GM23248 (cell line): ENCODE measurements around the gene DNLZ. TPM values are rescaled to one million over a fixed set of nuclear protein-coding genes. Genes with fewer than 3 reads are reported as not detected.

Source experiments
- DNase-seq: peaks from one replicate; pipeline ENCODE4 v3.0.0-alpha.2; 2015
- H2AFZ ChIP-seq: fragments of 200-600 bp; sonication (generic); 2 replicates; pipeline ENCODE4 v1.6.1; 2016; ENCODE audit warnings: antibody characterized with exemption
- H3F3A ChIP-seq: fragments of 200-600 bp; sonication (generic); 2 replicates; pipeline ENCODE4 v1.6.1; 2016; ENCODE audit warnings: mild to moderate bottlenecking, antibody characterized with exemption, mixed run types; ENCODE audit not compliant: insufficient read depth
- H3K27ac ChIP-seq: fragments of 200-600 bp; sonication (generic); 2 replicates; pipeline ENCODE4 v1.5.1; 2016; ENCODE audit warnings: mild to moderate bottlenecking
- H3K27me3 ChIP-seq: fragments of 200-600 bp; sonication (generic); replicated peaks from 2 replicates; pipeline ENCODE4 v1.6.1; 2016; ENCODE audit warnings: mild to moderate bottlenecking; ENCODE audit not compliant: insufficient read depth
- H3K36me3 ChIP-seq: fragments of 200-600 bp; sonication (generic); 2 replicates; pipeline ENCODE4 v1.6.1; 2016; ENCODE audit warnings: low read depth, mild to moderate bottlenecking
- H3K4me1 ChIP-seq: fragments of 200-600 bp; sonication (generic); 2 replicates; pipeline ENCODE4 v1.6.1; 2016; ENCODE audit warnings: mild to moderate bottlenecking; ENCODE audit not compliant: insufficient read depth
- H3K4me2 ChIP-seq: fragments of 200-600 bp; sonication (generic); one replicate; pipeline ENCODE4 v1.6.1; 2016; ENCODE audit warnings: mild to moderate bottlenecking; ENCODE audit not compliant: unreplicated experiment
- H3K4me3 ChIP-seq: fragments of 200-600 bp; sonication (generic); 2 replicates; pipeline ENCODE4 v1.5.1; 2016; ENCODE audit warnings: mild to moderate bottlenecking
- H3K79me2 ChIP-seq: fragments of 200-600 bp; sonication (generic); 2 replicates; pipeline ENCODE4 v1.6.1; 2016; ENCODE audit warnings: mild to moderate bottlenecking; ENCODE audit not compliant: insufficient read depth
- H3K9ac ChIP-seq: fragments of 200-600 bp; sonication (generic); 2 replicates; pipeline ENCODE4 v1.6.1; 2016; ENCODE audit warnings: mild to moderate bottlenecking
- H3K9me2 ChIP-seq: fragments of 200-600 bp; sonication (generic); 2 replicates; pipeline ENCODE4 v1.6.1; 2016; ENCODE audit warnings: mixed run types, mild to moderate bottlenecking, moderate library complexity; ENCODE audit not compliant: insufficient read depth
- H3K9me3 ChIP-seq: fragments of 200-600 bp; sonication (generic); one replicate; pipeline ENCODE4 v1.6.1; 2017; ENCODE audit warnings: low read depth
- H4K20me1 ChIP-seq: fragments of 200-600 bp; sonication (generic); 2 replicates; pipeline ENCODE4 v1.6.0; 2016; ENCODE audit not compliant: insufficient read depth
- EZH2 ChIP-seq: fragments of 200-600 bp; sonication (generic); IDR thresholded peaks from 2 replicates; pipeline ENCODE4 v1.6.1; 2018; ENCODE audit warnings: antibody characterized with exemption, mild to moderate bottlenecking; ENCODE audit not compliant: insufficient read depth, poor library complexity, severe bottlenecking
- EZH2phosphoT487 ChIP-seq: fragments of 200-600 bp; sonication (generic); IDR thresholded peaks from 2 replicates; pipeline ENCODE4 v1.6.1; 2018; ENCODE audit warnings: antibody characterized with exemption, moderate library complexity, mild to moderate bottlenecking, low read depth; ENCODE audit not compliant: insufficient read depth
- WGBS, 2 experiments: methylation state at CpG; one replicate each; pipeline ENCODE4 v1.1.6; 2015 to 2017; ENCODE audit warnings: low lambda C conversion rate in 2 of 2, low coverage in 1 of 2; ENCODE audit errors: missing lambda C conversion rate in 2 of 2; 5-methylcytosine and 5-hydroxymethylcytosine counted together
- in situ Hi-C: fragments of 300-500 bp; cut with MboI; formaldehyde crosslinking; loops from 2 replicates; pipeline ENCODE4 v1.15.0; 2020
- polyA plus RNA-seq: library from polyadenylated mRNA; unstranded; fragments of >200 nt; fragmentation: Nextera tagmentation; extraction: Ambion mirVana; gene quantifications from 2 replicates; pipeline ENCODE4 v1.2.1, GENCODE V29; 2016
- total RNA-seq: library from RNA; depleted of rRNA; stranded (reverse); fragments of >200 nt; shearing (Covaris generic); gene quantifications from 2 replicates; pipeline ENCODE4 v1.2.3, GENCODE V29; 2014

The DNLZ gene
- total and polyA plus RNA-seq, 2 experiments from 2014 or later: 27.1 to 49.8 TPM

DNA sequence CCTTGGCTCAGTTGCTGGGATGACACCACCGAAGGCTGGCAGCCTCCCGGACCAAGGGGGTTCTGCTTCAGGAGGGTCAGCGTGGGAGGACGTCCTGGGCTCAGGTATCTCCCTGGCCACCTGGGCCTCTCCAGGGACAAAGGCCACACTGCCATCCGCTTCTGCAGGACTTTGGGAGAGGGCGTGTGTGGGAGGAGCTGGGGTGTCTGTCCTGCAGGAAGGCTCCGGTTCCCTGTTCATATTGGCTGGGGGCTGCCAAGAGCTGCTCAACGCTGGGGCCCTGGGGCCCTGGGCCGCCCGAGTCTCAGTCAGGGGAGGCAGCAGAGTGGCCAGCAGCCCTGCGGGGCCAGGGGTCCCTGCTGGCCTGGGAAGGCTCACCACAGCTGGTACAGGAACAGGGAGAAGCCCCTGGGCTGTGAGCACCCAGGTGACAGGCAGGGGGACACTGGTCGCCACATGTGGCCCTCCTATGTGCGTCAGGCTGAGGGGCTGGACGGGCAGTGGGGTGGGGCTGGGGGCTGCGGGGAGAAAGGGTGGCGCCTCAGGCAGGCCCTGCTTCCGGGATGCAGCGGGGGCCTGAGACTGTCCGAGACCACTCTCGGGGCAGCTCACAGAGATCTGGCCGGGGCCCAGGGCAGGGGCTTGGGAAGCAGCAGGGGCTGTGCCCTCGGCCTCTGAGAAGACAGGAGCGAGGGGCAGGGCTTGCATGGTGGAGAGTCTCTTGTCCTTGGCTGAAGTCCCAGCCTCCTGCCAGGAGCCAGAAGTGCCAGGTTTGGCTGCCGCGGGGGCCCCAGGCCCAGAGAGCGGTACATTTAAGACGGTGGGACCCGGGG is 14.8 kb upstream of the DNLZ start:
- H2AFZ ChIP-seq: no peak overlapping the region
- no peaks in the 10 kb centered on the region; the same call in 1 of the 2 replicates for H3K36me3 ChIP-seq
- no peaks in the 10 kb centered on the region for H3K9me2 ChIP-seq
- no peak for TF ChIP-seq EZH2phosphoT487
- H3K9ac ChIP-seq: no peak overlapping the region
- no peaks in the 10 kb centered on the region for H4K20me1 ChIP-seq
- no peak for DNase-seq
- no peaks in the 10 kb centered on the region for H3F3A ChIP-seq
- no peaks in the 10 kb centered on the region for H3K9me3 ChIP-seq
- WGBS, 2 experiments: 84 to 87% methylated on average over 18 to 27 of the region's 28 CpGs
- no peak overlapping the region for H3K4me3 ChIP-seq
- H3K27me3 ChIP-seq: no peaks in the 10 kb centered on the region
- in situ Hi-C loops: no loop called here
- H3K4me1 ChIP-seq: no peaks in the 10 kb centered on the region
- no peak overlapping the region for H3K4me2 ChIP-seq
- H3K27ac ChIP-seq: no peak overlapping the region
- no peaks in the 10 kb centered on the region for H3K79me2 ChIP-seq

GRCh38 chr9:136377341-136378169 is 14.0 kb upstream of the DNLZ start:
- WGBS, 2 experiments: 90 to 92% methylated on average over 31 to 32 of the region's 32 CpGs
- in situ Hi-C loops: no loop called here
- Histone ChIP-seq H3K4me3 (no peak overlapping the region), H3K27me3 (no peaks in the 10 kb centered on the region), H2AFZ (no peak overlapping the region), H3K79me2 (no peaks in the 10 kb centered on the region), H3K9me2 (no peaks in the 10 kb centered on the region), H3K9ac (no peak overlapping the region), H3K9me3 (no peaks in the 10 kb centered on the region), H4K20me1 (no peaks in the 10 kb centered on the region), H3K27ac (no peak overlapping the region), H3K4me1 (peaks cover 6% of the 10 kb centered on the region; the same call in 1 of the 2 replicates), H3K4me2 (no peak overlapping the region), H3F3A (no peaks in the 10 kb centered on the region), H3K36me3 (no peaks in the 10 kb centered on the region)
- DNase-seq: no peak
- no peak for TF ChIP-seq EZH2
- TF ChIP-seq EZH2phosphoT487: no peak

DNA sequence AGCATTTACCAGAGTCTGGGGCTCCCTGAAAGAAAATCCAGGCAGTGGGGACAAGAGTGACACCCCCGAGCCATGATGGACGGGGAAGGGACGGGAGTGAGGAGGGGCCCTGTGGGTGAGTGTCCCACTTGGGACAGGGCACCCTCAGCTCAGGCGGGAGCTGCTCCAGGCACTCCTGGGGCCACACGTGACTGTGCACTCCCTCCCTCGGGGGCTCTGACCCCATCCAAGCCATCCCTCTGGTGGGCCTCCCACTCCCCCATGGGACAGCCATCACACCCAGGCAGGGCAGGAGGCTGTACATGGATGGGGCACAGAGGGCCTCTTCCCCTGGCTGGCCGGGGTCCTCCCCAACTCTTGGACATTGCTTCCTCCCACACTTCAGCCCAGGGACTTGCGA is 12.9 kb upstream of the DNLZ start:
- Histone ChIP-seq H3K27me3 (no peaks in the 10 kb centered on the region), H3K36me3 (no peaks in the 10 kb centered on the region), H3K9me2 (no peaks in the 10 kb centered on the region), H3K9ac (no peak overlapping the region), H3K4me1 (peaks cover 11% of the 10 kb centered on the region; the same call in 1 of the 2 replicates), H3K9me3 (no peaks in the 10 kb centered on the region), H3K79me2 (no peaks in the 10 kb centered on the region), H3K4me2 (no peak overlapping the region), H2AFZ (no peak overlapping the region), H3K4me3 (no peak overlapping the region), H3F3A (no peaks in the 10 kb centered on the region), H4K20me1 (no peaks in the 10 kb centered on the region), H3K27ac (no peak overlapping the region)
- TF ChIP-seq EZH2phosphoT487 (no peak), EZH2 (no peak)
- 55 to 57% methylated on average over 5 to 8 of the region's 8 CpGs for WGBS, 2 experiments
- in situ Hi-C loops: no loop called here
- DNase-seq: no peak

- Histone ChIP-seq H3K27ac (no peak overlapping the region), H4K20me1 (no peaks in the 10 kb centered on the region), H3K4me2 (no peak overlapping the region), H3K9me3 (no peaks in the 10 kb centered on the region), H3K4me3 (no peak overlapping the region), H3K9ac (no peak overlapping the region), H3K27me3 (no peaks in the 10 kb centered on the region), H2AFZ (no peak overlapping the region), H3K36me3 (no peaks in the 10 kb centered on the region), H3F3A (no peaks in the 10 kb centered on the region), H3K4me1 (peaks cover 11% of the 10 kb centered on the region; the same call in 1 of the 2 replicates), H3K9me2 (no peaks in the 10 kb centered on the region), H3K79me2 (no peaks in the 10 kb centered on the region)
- in situ Hi-C loops: no loop called here
- 92 to 95% methylated on average over 12 of the region's 12 CpGs for WGBS, 2 experiments
- no peak for TF ChIP-seq EZH2
- TF ChIP-seq EZH2phosphoT487: no peak
- DNase-seq: no peak
These were observed 11.6 kb upstream of the DNLZ start for GRCh38 chr9:136375096-136375495.
